Mammary epithelial cell (primary cell): ENCODE data around the gene ARHGAP29.
"Not testable (repeated sequence)": the region's sequence is repeated elsewhere in the genome, so short reads cannot be mapped to it uniquely, and the experiment has no call there.

Source experiments
- CTCF ChIP-seq, 2 donors: IDR thresholded peaks in 1 of 2; conservative IDR thresholded peaks in 1 of 2; 2 replicates each; pipeline ENCODE4 v1.5.1; 2011 to 2012; ENCODE audit warnings: inconsistent platforms in 2 of 2, low read length in 2 of 2, mild to moderate bottlenecking in 2 of 2, control low read depth in 1 of 2, low read depth in 1 of 2; ENCODE audit not compliant: insufficient read depth in 1 of 2; ENCODE audit errors: extremely low read depth in 1 of 2
- EZH2 ChIP-seq: IDR thresholded peaks from 2 replicates; pipeline ENCODE4 v1.6.1; 2012; ENCODE audit warnings: low read length, inconsistent platforms, borderline replicate concordance

GRCh38 chr1:94164121-94164520, 73.3 kb downstream of the ARHGAP29 start:
- TF ChIP-seq CTCF (conservative IDR thresholded peaks at IDR 0.05 in 1 of 2, IDR thresholded peaks at IDR 0.05 in 1 of 2; ENCODE audit: extremely low read depth in 1 of 2, insufficient read depth in 1 of 2, low read depth in 1 of 2, low read length in 2 of 2); EZH2: not testable (repeated sequence)
